Mesendoderm (in vitro differentiated cells): ENCODE data around the gene ARHGAP6.
A peak's percentile ranks its signal among the peaks of the same experiment; 100 is the strongest.

Experiments
- DNase-seq: peaks from one replicate; pipeline ENCODE4 v3.0.0; 2013
- H2AK5ac ChIP-seq: 2 replicates; pipeline ENCODE4 v1.6.1; 2013; ENCODE audit warnings: low read length, inconsistent platforms
- H2BK120ac ChIP-seq: 2 replicates; pipeline ENCODE4 v1.6.1; 2013; ENCODE audit warnings: low read depth, mild to moderate bottlenecking, low read length, moderate library complexity, mixed read lengths
- H2BK15ac ChIP-seq: replicated peaks from 2 replicates; pipeline ENCODE4 v1.6.1; 2013; ENCODE audit warnings: low read depth, mild to moderate bottlenecking, moderate library complexity
- H2BK5ac ChIP-seq: 2 replicates; pipeline ENCODE4 v1.6.1; 2013; ENCODE audit warnings: low read length, inconsistent platforms
- H3K18ac ChIP-seq: 2 replicates; pipeline ENCODE4 v1.6.1; 2013; ENCODE audit warnings: mild to moderate bottlenecking, low read length, mixed read lengths
- H3K23ac ChIP-seq: one replicate; pipeline ENCODE4 v1.6.1; 2013; ENCODE audit warnings: low read length
- H3K27ac ChIP-seq: 2 replicates; pipeline ENCODE4 v1.5.1; 2013; ENCODE audit warnings: low read depth, mild to moderate bottlenecking, inconsistent platforms, low read length, moderate library complexity
- H3K27me3 ChIP-seq: 2 replicates; pipeline ENCODE4 v1.6.1; 2013; ENCODE audit warnings: low read length, control low read depth, mild to moderate bottlenecking, inconsistent platforms; ENCODE audit not compliant: insufficient read depth, poor library complexity
- H3K36me3 ChIP-seq: 2 replicates; pipeline ENCODE4 v1.6.1; 2013; ENCODE audit warnings: low read length, inconsistent platforms; ENCODE audit not compliant: control insufficient read depth, insufficient read depth
- H3K4ac ChIP-seq: one replicate; pipeline ENCODE4 v1.6.1; 2013; ENCODE audit warnings: low read depth, mild to moderate bottlenecking, low read length, moderate library complexity
- H3K4me1 ChIP-seq: 2 replicates; pipeline ENCODE4 v1.6.1; 2013; ENCODE audit warnings: low read depth, low read length, inconsistent platforms; ENCODE audit not compliant: control insufficient read depth
- H3K4me2 ChIP-seq: 2 replicates; pipeline ENCODE4 v1.6.1; 2013; ENCODE audit warnings: low read length
- H3K4me3 ChIP-seq: 2 replicates; pipeline ENCODE4 v1.5.1; 2013; ENCODE audit warnings: mild to moderate bottlenecking, low read length
- H3K56ac ChIP-seq: one replicate; pipeline ENCODE4 v1.6.1; 2013; ENCODE audit warnings: low read length
- H3K79me1 ChIP-seq: 2 replicates; pipeline ENCODE4 v1.6.1; 2013; ENCODE audit warnings: low read length, inconsistent platforms
- H3K79me2 ChIP-seq: 2 replicates; pipeline ENCODE4 v1.6.1; 2013; ENCODE audit warnings: mild to moderate bottlenecking, low read length; ENCODE audit not compliant: control insufficient read depth, insufficient read depth
- H3K9ac ChIP-seq: 2 replicates; pipeline ENCODE4 v1.6.1; 2013; ENCODE audit warnings: low read length, inconsistent platforms
- H4K5ac ChIP-seq: one replicate; pipeline ENCODE4 v1.6.1; 2013; ENCODE audit warnings: low read length
- H4K8ac ChIP-seq: one replicate; pipeline ENCODE4 v1.6.1; 2013; ENCODE audit warnings: low read depth, mild to moderate bottlenecking, control low read depth, low read length, moderate library complexity
- WGBS: extraction: QIAGEN DNeasy Blood & Tissue Kit; methylation state at CpG from one replicate; pipeline ENCODE4 v1.1.7; 2013; ENCODE audit warnings: low lambda C conversion rate, missing lambda C conversion rate; ENCODE audit not compliant: insufficient coverage; ENCODE audit errors: extremely low coverage; 5-methylcytosine and 5-hydroxymethylcytosine counted together

The ARHGAP6 gene

DNA sequence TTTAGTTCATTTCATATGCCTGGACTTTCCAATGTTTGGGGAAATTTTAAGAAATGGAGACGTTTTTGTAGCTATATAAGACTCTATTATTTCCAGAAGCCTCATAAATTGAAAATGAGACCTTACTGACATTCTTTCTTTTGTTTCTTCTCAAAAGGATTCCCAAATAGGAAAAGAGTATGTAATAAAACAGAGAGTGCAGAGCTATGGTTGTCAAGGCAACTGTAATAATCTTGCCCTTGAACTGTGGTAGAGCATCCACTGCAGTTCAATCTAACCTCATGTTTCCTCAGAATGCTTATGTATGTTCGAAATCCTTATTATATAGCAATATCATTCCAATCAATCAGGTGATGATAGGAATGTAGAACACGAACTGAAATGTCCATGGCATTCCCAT lies 318.4 kb downstream of the ARHGAP6 start:
- no peaks in the 10 kb centered on the region for H3K36me3 ChIP-seq
- H3K27me3 ChIP-seq: no peaks in the 10 kb centered on the region
- H3K4me3 ChIP-seq: no peak overlapping the region
- no peak overlapping the region for H3K23ac ChIP-seq
- no peak overlapping the region for H2BK5ac ChIP-seq
- H2BK120ac ChIP-seq: no peak overlapping the region
- H3K4me2 ChIP-seq: no peak overlapping the region
- no peaks in the 10 kb centered on the region for H3K4me1 ChIP-seq
- H2BK15ac ChIP-seq: no peak overlapping the region
- no peak overlapping the region for H3K56ac ChIP-seq
- DNase-seq: no peak
- H3K79me2 ChIP-seq: no peaks in the 10 kb centered on the region
- no peak overlapping the region for H3K9ac ChIP-seq
- H3K27ac ChIP-seq: no peak overlapping the region
- H3K79me1 ChIP-seq: no peaks in the 10 kb centered on the region
- H4K8ac ChIP-seq: no peak overlapping the region
- H4K5ac ChIP-seq: no peak overlapping the region
- WGBS: no CpG with 5 or more reads among the region's 3 CpGs
- H3K4ac ChIP-seq: no peak overlapping the region
- H3K18ac ChIP-seq: no peak overlapping the region
- no peak overlapping the region for H2AK5ac ChIP-seq

DNA sequence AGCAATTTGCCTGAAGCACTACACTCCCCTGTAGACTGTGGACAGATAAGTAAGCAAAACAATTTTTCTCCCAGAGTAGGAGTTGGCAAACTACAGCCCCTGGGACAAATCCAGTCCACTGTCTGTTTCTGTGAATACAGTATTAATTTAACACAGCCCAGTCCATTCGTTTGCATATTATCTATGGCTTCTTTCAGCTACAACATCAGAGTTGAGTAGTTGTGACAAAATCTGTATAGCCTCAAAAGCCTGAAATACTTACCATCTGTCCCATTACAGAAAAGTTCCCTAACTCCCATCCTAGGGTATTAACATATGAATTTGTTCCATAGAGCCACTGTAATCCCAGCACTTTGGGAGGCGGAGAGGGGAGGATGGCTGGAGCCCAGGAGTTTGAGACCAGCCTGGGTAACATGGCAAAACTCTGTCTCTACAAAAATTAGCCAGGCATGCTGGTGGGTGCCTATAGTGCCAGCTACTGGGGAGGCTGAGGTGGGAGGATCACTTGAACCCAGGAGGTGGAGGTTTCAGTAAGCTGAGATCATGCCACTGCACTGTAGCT lies 319.5 kb downstream of the ARHGAP6 start:
- no peak for DNase-seq
- Histone ChIP-seq H3K4me2 (no peak overlapping the region), H2BK120ac (no peak overlapping the region), H3K4me1 (no peaks in the 10 kb centered on the region), H3K4ac (no peak overlapping the region), H4K5ac (no peak overlapping the region), H3K23ac (no peak overlapping the region), H2BK15ac (no peak overlapping the region), H4K8ac (no peak overlapping the region), H3K36me3 (no peaks in the 10 kb centered on the region), H2BK5ac (no peak overlapping the region), H3K27me3 (no peaks in the 10 kb centered on the region), H3K56ac (no peak overlapping the region), H2AK5ac (no peak overlapping the region), H3K4me3 (no peak overlapping the region), H3K9ac (no peak overlapping the region), H3K79me2 (no peaks in the 10 kb centered on the region), H3K18ac (no peak overlapping the region), H3K79me1 (no peaks in the 10 kb centered on the region), H3K27ac (no peak overlapping the region)
- WGBS: no CpG with 5 or more reads among the region's 2 CpGs

DNA sequence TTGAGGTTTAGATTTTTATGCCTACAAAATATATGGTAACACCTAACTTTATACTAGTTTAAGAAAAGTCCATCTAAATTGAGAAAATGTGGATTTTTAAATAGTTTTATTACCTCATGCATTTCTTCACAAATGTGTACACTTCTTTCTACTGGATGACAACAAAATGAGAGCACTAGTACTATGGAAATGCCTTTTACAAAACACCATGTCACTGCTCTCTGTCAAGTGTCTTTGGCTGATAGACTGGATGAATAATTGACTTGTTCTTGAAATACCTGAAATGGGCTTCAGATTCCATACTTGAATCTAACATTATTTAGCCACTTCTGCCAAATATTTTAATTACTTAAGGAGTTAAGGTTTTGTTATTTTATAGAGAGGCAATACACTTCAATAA lies 323.0 kb downstream of the ARHGAP6 start:
- no peak overlapping the region for H3K4me2 ChIP-seq
- no peak overlapping the region for H2BK120ac ChIP-seq
- no peaks in the 10 kb centered on the region for H3K27me3 ChIP-seq
- H3K27ac ChIP-seq: no peak overlapping the region
- no peak overlapping the region for H3K56ac ChIP-seq
- H2AK5ac ChIP-seq: no peak overlapping the region
- no peak overlapping the region for H3K9ac ChIP-seq
- H3K79me2 ChIP-seq: no peaks in the 10 kb centered on the region
- no peak overlapping the region for H2BK5ac ChIP-seq
- no peaks in the 10 kb centered on the region for H3K4me1 ChIP-seq
- H4K5ac ChIP-seq: no peak overlapping the region
- no peak overlapping the region for H4K8ac ChIP-seq
- H2BK15ac ChIP-seq: no peak overlapping the region
- H3K79me1 ChIP-seq: no peaks in the 10 kb centered on the region
- H3K4ac ChIP-seq: no peak overlapping the region
- no peaks in the 10 kb centered on the region for H3K36me3 ChIP-seq
- no peak overlapping the region for H3K4me3 ChIP-seq
- no peak overlapping the region for H3K23ac ChIP-seq
- no peak overlapping the region for H3K18ac ChIP-seq
- DNase-seq: no peak

DNA sequence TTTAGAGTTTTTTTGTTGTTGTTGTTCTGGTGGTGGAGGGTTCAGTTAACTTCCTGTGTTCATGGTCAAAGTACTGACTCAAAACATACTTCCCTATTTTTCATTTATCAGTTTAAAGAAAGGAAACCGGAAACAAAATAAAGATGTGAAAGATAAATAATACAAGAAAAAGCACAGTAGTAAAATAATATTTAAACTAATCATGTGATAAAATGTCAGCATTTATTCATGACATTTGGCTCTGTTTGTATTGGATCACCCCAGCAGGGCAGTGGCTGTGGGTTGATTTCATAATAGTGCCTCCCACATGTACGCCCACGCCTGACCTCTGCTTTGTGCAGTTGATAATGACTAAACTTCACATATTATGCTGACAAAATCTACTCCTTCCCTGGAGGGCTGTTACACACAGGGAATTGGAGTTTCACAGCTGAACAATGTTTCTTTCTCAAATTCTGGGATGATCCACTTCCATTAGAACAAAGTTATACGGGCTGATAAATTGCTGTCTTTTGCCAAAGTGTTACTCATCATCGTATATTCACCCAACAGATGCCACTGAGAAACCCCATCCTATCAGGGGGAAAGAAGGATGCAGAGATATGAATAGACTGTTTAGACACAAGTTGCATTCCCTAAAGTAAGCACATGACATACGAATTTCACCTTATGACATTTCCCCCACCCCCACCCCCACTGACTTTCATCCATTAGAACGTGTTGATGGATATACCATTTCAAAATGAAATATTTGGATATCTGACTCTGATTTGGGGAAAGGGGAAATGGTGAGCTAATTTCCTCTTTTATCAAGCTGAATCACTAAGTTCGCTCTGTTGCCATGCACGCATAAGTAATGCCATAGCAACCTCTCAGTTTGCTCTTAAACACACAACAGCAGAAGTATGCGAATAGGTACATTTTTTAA lies 324.2 kb downstream of the ARHGAP6 start:
- WGBS: no CpG with 5 or more reads among the region's 10 CpGs
- H3K4me2 ChIP-seq: no peak overlapping the region
- H2AK5ac ChIP-seq: no peak overlapping the region
- no peak overlapping the region for H3K4ac ChIP-seq
- no peak overlapping the region for H4K5ac ChIP-seq
- no peaks in the 10 kb centered on the region for H3K27me3 ChIP-seq
- no peaks in the 10 kb centered on the region for H3K79me2 ChIP-seq
- no peak overlapping the region for H2BK5ac ChIP-seq
- H2BK15ac ChIP-seq: no peak overlapping the region
- H3K56ac ChIP-seq: no peak overlapping the region
- no peaks in the 10 kb centered on the region for H3K36me3 ChIP-seq
- no peak overlapping the region for H4K8ac ChIP-seq
- H3K4me3 ChIP-seq: no peak overlapping the region
- no peak overlapping the region for H3K23ac ChIP-seq
- DNase-seq: peak; percentile 0
- H3K4me1 ChIP-seq: no peaks in the 10 kb centered on the region
- no peak overlapping the region for H2BK120ac ChIP-seq
- H3K27ac ChIP-seq: no peak overlapping the region
- H3K79me1 ChIP-seq: no peaks in the 10 kb centered on the region
- no peak overlapping the region for H3K9ac ChIP-seq
- no peak overlapping the region for H3K18ac ChIP-seq

DNA sequence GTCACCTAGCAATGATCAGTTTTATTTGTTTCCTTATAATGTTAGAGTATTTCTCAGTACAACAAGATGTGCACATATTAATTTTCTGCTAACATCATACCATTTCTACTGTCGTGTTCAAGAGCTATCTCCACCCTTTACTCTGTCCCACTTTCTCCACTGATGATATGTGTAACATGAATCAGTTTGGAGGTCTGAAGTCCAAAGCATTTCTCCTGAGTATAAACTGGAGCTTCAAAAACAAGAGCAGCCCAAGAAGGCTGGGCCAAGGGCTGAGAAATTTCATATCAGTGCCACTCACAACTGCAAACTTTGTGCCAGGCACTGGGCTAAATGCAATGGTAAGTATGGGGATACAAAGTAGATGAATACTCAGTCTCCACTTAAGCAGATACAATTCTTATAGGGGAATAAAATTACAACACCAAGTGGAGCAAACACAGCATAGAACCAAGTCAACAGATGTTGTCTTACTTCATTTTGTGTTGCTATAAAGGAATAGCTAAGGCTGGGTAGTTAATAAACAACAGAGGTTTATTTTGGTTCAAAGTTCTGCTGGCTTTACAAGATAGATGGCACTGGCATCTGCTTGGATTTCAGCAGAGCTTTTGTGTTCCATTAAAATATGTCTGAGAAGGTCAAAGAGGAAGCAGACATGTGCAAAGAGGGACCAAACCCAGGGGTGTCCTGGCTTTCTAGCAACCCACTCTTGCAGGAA lies 328.3 kb downstream of the ARHGAP6 start:
- H3K18ac ChIP-seq: no peak overlapping the region
- H3K79me2 ChIP-seq: no peaks in the 10 kb centered on the region
- no peak overlapping the region for H3K9ac ChIP-seq
- H3K36me3 ChIP-seq: no peaks in the 10 kb centered on the region
- no peaks in the 10 kb centered on the region for H3K27me3 ChIP-seq
- no peak overlapping the region for H2AK5ac ChIP-seq
- H3K4me3 ChIP-seq: no peak overlapping the region
- DNase-seq: no peak
- H3K4me1 ChIP-seq: no peaks in the 10 kb centered on the region
- H3K56ac ChIP-seq: no peak overlapping the region
- no peak overlapping the region for H3K23ac ChIP-seq
- no peak overlapping the region for H3K4ac ChIP-seq
- no peak overlapping the region for H2BK120ac ChIP-seq
- no peak overlapping the region for H2BK15ac ChIP-seq
- no peak overlapping the region for H4K8ac ChIP-seq
- WGBS: no CpG with 5 or more reads among the region's 1 CpG
- no peaks in the 10 kb centered on the region for H3K79me1 ChIP-seq
- no peak overlapping the region for H3K4me2 ChIP-seq
- no peak overlapping the region for H2BK5ac ChIP-seq
- no peak overlapping the region for H4K5ac ChIP-seq
- H3K27ac ChIP-seq: no peak overlapping the region
